HG02759 (cell line): ENCODE measurements around the gene LYPD6B.

Source experiments
- ATAC-seq: cut with Tn5 transposase; IDR thresholded peaks from one replicate; pipeline ENCODE4 v1.9.1; 2021; ENCODE audit warnings: mild to moderate bottlenecking, moderate library complexity; ENCODE audit not compliant: unreplicated experiment

Gene LYPD6B

GRCh38 chr2:149070681-149071320, 32.3 kb downstream of the LYPD6B start:
- no peak for ATAC-seq

GRCh38 chr2:149075105-149075504, 36.6 kb downstream of the LYPD6B start:
- ATAC-seq, result no peak

GRCh38 chr2:149075853-149076252, 37.4 kb downstream of the LYPD6B start:
- ATAC-seq, result no peak

GRCh38 chr2:149076863-149077412, 38.4 kb downstream of the LYPD6B start:
- ATAC-seq, result no peak

- no peak for ATAC-seq
These were observed 39.4 kb downstream of the LYPD6B start for GRCh38 chr2:149077861-149078260.

GRCh38 chr2:149080099-149080498, 41.6 kb downstream of the LYPD6B start:
- no peak for ATAC-seq

GRCh38 chr2:149080971-149081370, 42.5 kb downstream of the LYPD6B start:
- no peak for ATAC-seq

GRCh38 chr2:149082079-149082478, 43.6 kb downstream of the LYPD6B start:
- no peak for ATAC-seq

- no peak for ATAC-seq
These were observed 44.2 kb downstream of the LYPD6B start for GRCh38 chr2:149082735-149083134.

GRCh38 chr2:149084924-149085795, 46.7 kb downstream of the LYPD6B start:
- no peak for ATAC-seq

- ATAC-seq, result no peak
These were observed 49.3 kb downstream of the LYPD6B start for GRCh38 chr2:149087751-149088150.

GRCh38 chr2:149089068-149089467, 50.6 kb downstream of the LYPD6B start:
- no peak for ATAC-seq

- no peak for ATAC-seq
These were observed 52.2 kb downstream of the LYPD6B start for GRCh38 chr2:149090706-149091105.

GRCh38 chr2:149093579-149093978, 55.1 kb downstream of the LYPD6B start:
- ATAC-seq, result no peak

GRCh38 chr2:149094217-149095015, 55.9 kb downstream of the LYPD6B start:
- no peak for ATAC-seq

GRCh38 chr2:149098701-149099100, 60.2 kb downstream of the LYPD6B start:
- ATAC-seq, result no peak

GRCh38 chr2:149099298-149099697, 60.8 kb downstream of the LYPD6B start:
- ATAC-seq, result no peak

- ATAC-seq, result no peak
These were observed 62.5 kb downstream of the LYPD6B start for GRCh38 chr2:149100739-149101699.

- no peak for ATAC-seq
These were observed 63.3 kb downstream of the LYPD6B start for GRCh38 chr2:149101818-149102217.

GRCh38 chr2:149103081-149103620, 64.7 kb downstream of the LYPD6B start:
- ATAC-seq, result no peak
